T1000 (cell line): Measurements from ENCODE around the gene BLTP3B.
"Not testable (repeated sequence)": the region's sequence is repeated elsewhere in the genome, so short reads cannot be mapped to it uniquely, and the experiment has no call there.

Experiments
- DNase-seq: peaks from one replicate; lab custom pipeline; 2025; ENCODE audit warnings: mixed read lengths; lab: John Stamatoyannopoulos, UW

Gene BLTP3B

GRCh38 chr12:100142851-100143559 is at the start of gene BLTP3B:
TSS of gene BLTP3B (minus strand) at chr12:100142874. CDS start at chr12:100142635, 239 bp downstream.
- peak; percentile 72 for DNase-seq

- DNase-seq: no peak
Measured at GRCh38 chr12:100189636-100190394, 47.1 kb upstream of the BLTP3B start.

- not testable (repeated sequence) for DNase-seq
Measured at GRCh38 chr12:100188888-100189635, 46.4 kb upstream of the BLTP3B start.

GRCh38 chr12:100187857-100188519 is 45.3 kb upstream of the BLTP3B start:
- no peak for DNase-seq

GRCh38 chr12:100187068-100187467 is 44.4 kb upstream of the BLTP3B start:
- DNase-seq: no peak

- DNase-seq: no peak
Measured at GRCh38 chr12:100186071-100186470, 43.4 kb upstream of the BLTP3B start.

GRCh38 chr12:100185361-100185894 is 42.8 kb upstream of the BLTP3B start:
- no peak for DNase-seq

GRCh38 chr12:100184549-100185145 is 42.0 kb upstream of the BLTP3B start:
- DNase-seq: no peak

- no peak for DNase-seq
Measured at GRCh38 chr12:100179252-100179651, 36.6 kb upstream of the BLTP3B start.

- not testable (repeated sequence) for DNase-seq
Measured at GRCh38 chr12:100176493-100176892, 33.8 kb upstream of the BLTP3B start.

GRCh38 chr12:100174495-100174894 is 31.8 kb upstream of the BLTP3B start:
- DNase-seq: no peak

- no peak for DNase-seq
Measured at GRCh38 chr12:100173111-100173510, 30.4 kb upstream of the BLTP3B start.

- DNase-seq: no peak
Measured at GRCh38 chr12:100171248-100171647, 28.6 kb upstream of the BLTP3B start.

- no peak for DNase-seq
Measured at GRCh38 chr12:100170313-100170858, 27.7 kb upstream of the BLTP3B start.

GRCh38 chr12:100169345-100169744 is 26.7 kb upstream of the BLTP3B start:
- no peak for DNase-seq

- no peak for DNase-seq
Measured at GRCh38 chr12:100168562-100168961, 25.9 kb upstream of the BLTP3B start.

GRCh38 chr12:100166232-100166631 is 23.6 kb upstream of the BLTP3B start:
- no peak for DNase-seq

GRCh38 chr12:100165356-100165755 is 22.7 kb upstream of the BLTP3B start:
- DNase-seq: no peak

- no peak for DNase-seq
Measured at GRCh38 chr12:100164153-100164704, 21.6 kb upstream of the BLTP3B start.

- peak; percentile 9 for DNase-seq
Measured at GRCh38 chr12:100163416-100164152, 20.9 kb upstream of the BLTP3B start.
